GM06990 (cell line): ENCODE measurements around the gene MIEF2.
A peak's percentile ranks its signal among the peaks of the same experiment; 100 is the strongest.

Source experiments
- DNase-seq: peaks from one replicate; pipeline ENCODE4 v3.0.0-alpha.2; 2011; ENCODE audit not compliant: insufficient read length; ENCODE audit errors: extremely low read depth
- H3K27me3 ChIP-seq: replicated peaks from 2 replicates; pipeline ENCODE4 v1.6.0; 2011; ENCODE audit warnings: low read length; ENCODE audit not compliant: control insufficient read depth, insufficient read depth
- H3K36me3 ChIP-seq: 2 replicates; pipeline ENCODE4 v1.5.1; 2011; ENCODE audit warnings: low read length; ENCODE audit not compliant: control insufficient read depth, insufficient read depth
- H3K4me3 ChIP-seq: replicated peaks from 2 replicates; pipeline ENCODE4 v1.5.1; 2011; ENCODE audit warnings: low read depth, mild to moderate bottlenecking, control low read depth, low read length
- CTCF ChIP-seq: IDR thresholded peaks from 2 replicates; pipeline ENCODE4 v1.5.1; 2011; ENCODE audit warnings: low read length, control low read depth, mild to moderate bottlenecking, inconsistent platforms; ENCODE audit not compliant: insufficient read depth, poor library complexity, severe bottlenecking

Gene MIEF2

GRCh38 chr17:18315562-18315922 lies 55.1 kb downstream of the MIEF2 start:
- TF ChIP-seq CTCF = no peak
- no peak for DNase-seq
- H3K27me3 ChIP-seq = no peaks in the 10 kb centered on the region

GRCh38 chr17:18315961-18316360 lies 55.5 kb downstream of the MIEF2 start:
- Histone ChIP-seq H3K36me3 (peaks cover 20% of the 10 kb centered on the region), H3K27me3 (no peaks in the 10 kb centered on the region), H3K4me3 (peak overlapping the region; percentile 81)
- no peak for DNase-seq
- no peak for TF ChIP-seq CTCF

More at GRCh38 chr17:18315562-18315922, 55.1 kb downstream of the MIEF2 start:
- H3K36me3 ChIP-seq = peaks cover 18% of the 10 kb centered on the region
- H3K4me3 ChIP-seq = peak overlapping the region; percentile 81
